ENCODE data around the gene SYT8. TPM values are rescaled to one million over a fixed set of nuclear protein-coding genes. Genes with fewer than 3 reads are reported as not detected.

Gene SYT8
- polyA plus RNA-seq, 1 of the 3 experiments (the other 2 are of a cell fraction): not detected

- no peak for TF ChIP-seq RXRA (IDR thresholded peaks at IDR 0.05; ENCODE audit: borderline replicate concordance, low read depth)
- TF ChIP-seq FOSL2 (IDR thresholded peaks at IDR 0.05; ENCODE audit: borderline replicate concordance, low read depth): no peak
- no peak for TF ChIP-seq FOXJ3 (CRISPR knock-in tag; IDR thresholded peaks at IDR 0.05)
- no peak for TF ChIP-seq ZBTB33 (IDR thresholded peaks at IDR 0.05; ENCODE audit: borderline replicate concordance, low read depth)
- no peak for TF ChIP-seq RFX5 (IDR thresholded peaks at IDR 0.05; ENCODE audit: low read length)
- Histone ChIP-seq H3K27me3 (ENCODE audit: insufficient read depth) (no peaks in the 10 kb centered on the region), H3K9me3 (no peaks in the 10 kb centered on the region), H3F3A (replicated peaks; ENCODE audit: insufficient read depth) (no peaks in the 10 kb centered on the region), H3K9ac (no peak overlapping the region), H3K4me1 (ENCODE audit: control insufficient read depth in 1 of 2, insufficient read depth in 2 of 2, low read depth in 1 of 2, low read length in 1 of 2) (no peaks in the 10 kb centered on the region; a peak in 1 of 4 replicates), H3K27ac (ENCODE audit: low read depth in 2 of 2, low read length in 1 of 2) (no peak overlapping the region), H2AFZ (ENCODE audit: low read depth) (no peak overlapping the region), H3K79me2 (ENCODE audit: insufficient read depth) (no peaks in the 10 kb centered on the region), H3K4me2 (no peak overlapping the region), H3K9me2 (no peaks in the 10 kb centered on the region), H4K20me1 (ENCODE audit: insufficient read depth) (no peaks in the 10 kb centered on the region), H3K4me3 (ENCODE audit: low read depth in 2 of 2, low read length in 1 of 2) (no peak overlapping the region), H3K36me3 (replicated peaks in 1 of 2; ENCODE audit: control insufficient read depth in 1 of 2, insufficient read depth in 2 of 2, low read length in 1 of 2) (no peaks in the 10 kb centered on the region)
- no peak for DNase-seq
- ChIA-PET POLR2A (no interaction called here), CTCF (interaction anchor here (1.0 to 3.6 kb wide), 8 partner anchors 10 to 299 kb away, joined by 3 to 23 read pairs (median 6); no protein-coding TSS in a partner anchor)
- WGBS (ENCODE audit: low lambda C conversion rate): 67% methylated on average over 9 of the region's 11 CpGs
These were observed 22.3 kb downstream of the SYT8 start for GRCh38 chr11:1857064-1857463.

DNA sequence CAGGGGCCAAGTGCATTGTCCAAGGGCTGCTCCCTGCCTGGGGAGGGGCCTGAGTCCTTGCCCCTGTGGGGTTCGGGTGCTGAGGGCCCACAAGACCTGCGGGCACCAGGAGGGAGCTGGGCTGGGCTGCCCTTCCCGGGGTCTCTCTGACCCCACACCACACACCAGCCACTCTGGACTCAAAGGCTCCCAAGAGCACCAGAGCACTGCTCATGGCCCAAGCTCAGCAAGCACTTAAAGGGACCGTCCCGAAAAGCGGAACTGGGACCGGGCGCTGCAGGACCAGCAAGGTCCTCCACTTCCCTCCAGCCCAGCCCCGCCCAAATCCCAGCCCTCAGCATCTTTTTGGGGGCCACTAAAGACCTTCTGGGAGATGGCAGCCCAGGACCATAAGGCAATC, 23.4 kb downstream of the SYT8 start:
- H3K79me2 ChIP-seq (ENCODE audit: insufficient read depth): no peaks in the 10 kb centered on the region
- H3K27me3 ChIP-seq (ENCODE audit: insufficient read depth): no peaks in the 10 kb centered on the region
- H3K36me3 ChIP-seq (replicated peaks in 1 of 2; ENCODE audit: control insufficient read depth in 1 of 2, insufficient read depth in 2 of 2, low read length in 1 of 2): no peaks in the 10 kb centered on the region
- no peak overlapping the region for H3K4me3 ChIP-seq (ENCODE audit: low read depth in 2 of 2, low read length in 1 of 2)
- H3K4me1 ChIP-seq (ENCODE audit: control insufficient read depth in 1 of 2, insufficient read depth in 2 of 2, low read depth in 1 of 2, low read length in 1 of 2): peaks cover 3% of the 10 kb centered on the region in 2 experiments; a peak in 3 of 4 replicates
- TF ChIP-seq EZH2phosphoT487 (IDR thresholded peaks at IDR 0.05; ENCODE audit: borderline replicate concordance, low read depth) (no peak), EP300 (IDR thresholded peaks at IDR 0.05; ENCODE audit: borderline replicate concordance in 1 of 2, low read depth in 1 of 2, low read length in 1 of 2) (no peak), FOXM1 (IDR thresholded peaks at IDR 0.05; ENCODE audit: low read depth) (no peak), RFX5 (IDR thresholded peaks at IDR 0.05; ENCODE audit: low read length) (no peak), MXI1 (IDR thresholded peaks at IDR 0.05; ENCODE audit: low read depth, low read length) (no peak)
- TF ChIP-seq, protein P1, sequence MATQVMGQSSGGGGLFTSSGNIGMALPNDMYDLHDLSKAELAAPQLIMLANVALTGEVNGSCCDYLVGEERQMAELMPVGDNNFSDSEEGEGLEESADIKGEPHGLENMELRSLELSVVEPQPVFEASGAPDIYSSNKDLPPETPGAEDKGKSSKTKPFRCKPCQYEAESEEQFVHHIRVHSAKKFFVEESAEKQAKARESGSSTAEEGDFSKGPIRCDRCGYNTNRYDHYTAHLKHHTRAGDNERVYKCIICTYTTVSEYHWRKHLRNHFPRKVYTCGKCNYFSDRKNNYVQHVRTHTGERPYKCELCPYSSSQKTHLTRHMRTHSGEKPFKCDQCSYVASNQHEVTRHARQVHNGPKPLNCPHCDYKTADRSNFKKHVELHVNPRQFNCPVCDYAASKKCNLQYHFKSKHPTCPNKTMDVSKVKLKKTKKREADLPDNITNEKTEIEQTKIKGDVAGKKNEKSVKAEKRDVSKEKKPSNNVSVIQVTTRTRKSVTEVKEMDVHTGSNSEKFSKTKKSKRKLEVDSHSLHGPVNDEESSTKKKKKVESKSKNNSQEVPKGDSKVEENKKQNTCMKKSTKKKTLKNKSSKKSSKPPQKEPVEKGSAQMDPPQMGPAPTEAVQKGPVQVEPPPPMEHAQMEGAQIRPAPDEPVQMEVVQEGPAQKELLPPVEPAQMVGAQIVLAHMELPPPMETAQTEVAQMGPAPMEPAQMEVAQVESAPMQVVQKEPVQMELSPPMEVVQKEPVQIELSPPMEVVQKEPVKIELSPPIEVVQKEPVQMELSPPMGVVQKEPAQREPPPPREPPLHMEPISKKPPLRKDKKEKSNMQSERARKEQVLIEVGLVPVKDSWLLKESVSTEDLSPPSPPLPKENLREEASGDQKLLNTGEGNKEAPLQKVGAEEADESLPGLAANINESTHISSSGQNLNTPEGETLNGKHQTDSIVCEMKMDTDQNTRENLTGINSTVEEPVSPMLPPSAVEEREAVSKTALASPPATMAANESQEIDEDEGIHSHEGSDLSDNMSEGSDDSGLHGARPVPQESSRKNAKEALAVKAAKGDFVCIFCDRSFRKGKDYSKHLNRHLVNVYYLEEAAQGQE (IDR thresholded peaks at IDR 0.05; ENCODE audit: low read depth, low read length): no peak
- H4K20me1 ChIP-seq (ENCODE audit: insufficient read depth): no peaks in the 10 kb centered on the region
- no peaks in the 10 kb centered on the region for H3F3A ChIP-seq (replicated peaks; ENCODE audit: insufficient read depth)
- no peaks in the 10 kb centered on the region for H3K9me2 ChIP-seq
- no peak for DNase-seq
- POLR2A ChIA-PET: interaction anchor here (0.6 kb wide), 1 partner anchor 1502 kb away, joined by 4 read pairs; no protein-coding TSS in a partner anchor
- no peak overlapping the region for H3K4me2 ChIP-seq
- H2AFZ ChIP-seq (ENCODE audit: low read depth): no peak overlapping the region
- CTCF ChIA-PET: interaction anchor here (1.2 to 3.6 kb wide), 7 partner anchors 11 to 291 kb away, joined by 3 to 23 read pairs (median 4); no protein-coding TSS in a partner anchor
- no peak overlapping the region for H3K27ac ChIP-seq (ENCODE audit: low read depth in 2 of 2, low read length in 1 of 2)
- H3K9ac ChIP-seq: no peak overlapping the region
- no peaks in the 10 kb centered on the region for H3K9me3 ChIP-seq
- WGBS (ENCODE audit: low lambda C conversion rate): no CpG with 5 or more reads among the region's 9 CpGs
